Subcutaneous abdominal adipose tissue (tissue), 5 donors: Measurements from ENCODE around the gene PNPLA1.

Experiments
- H3K27ac ChIP-seq: one replicate; pipeline ENCODE4 v1.7.0; 2013; ENCODE audit warnings: low read depth, mild to moderate bottlenecking, inconsistent platforms, low read length, moderate library complexity
- H3K27me3 ChIP-seq, 5 donors: one replicate each; pipeline ENCODE4 v1.7.0; 2013; ENCODE audit warnings: low read length in 5 of 5, inconsistent platforms in 1 of 5; ENCODE audit not compliant: control insufficient read depth in 5 of 5, insufficient read depth in 4 of 5
- H3K36me3 ChIP-seq, 5 donors: one replicate each; pipeline ENCODE4 v1.7.0; 2013; ENCODE audit warnings: low read length in 5 of 5; ENCODE audit not compliant: control insufficient read depth in 5 of 5, insufficient read depth in 5 of 5
- H3K4me1 ChIP-seq, 5 donors: one replicate each; pipeline ENCODE4 v1.7.0; 2013; ENCODE audit warnings: low read length in 5 of 5, mild to moderate bottlenecking in 3 of 5, moderate library complexity in 1 of 5; ENCODE audit not compliant: control insufficient read depth in 5 of 5, insufficient read depth in 5 of 5
- H3K4me3 ChIP-seq, 5 donors: one replicate each; pipeline ENCODE4 v1.7.0; 2013; ENCODE audit warnings: low read length in 5 of 5, low read depth in 1 of 5
- H3K9ac ChIP-seq, 5 donors: one replicate each; pipeline ENCODE4 v1.7.0; 2013; ENCODE audit warnings: low read length in 5 of 5, mild to moderate bottlenecking in 4 of 5, moderate library complexity in 3 of 5
- H3K9me3 ChIP-seq, 5 donors: one replicate each; pipeline ENCODE4 v1.7.0; 2013; ENCODE audit warnings: low read length in 5 of 5; ENCODE audit not compliant: control insufficient read depth in 5 of 5
- donor health status: healthy.
- donor health status: healthy.
- donor health status: healthy.
- donor health status: healthy.
- donor health status: healthy.

Gene PNPLA1

GRCh38 chr6:36230371-36230770 is 39.5 kb upstream of the PNPLA1 start:
- no peak overlapping the region for H3K27ac ChIP-seq
- H3K36me3 ChIP-seq: peaks cover 19 to 85% (median 70%) of the 10 kb centered on the region in 5 donors
- H3K9me3 ChIP-seq: no peaks in the 10 kb centered on the region
- no peak overlapping the region for H3K9ac ChIP-seq
- no peaks in the 10 kb centered on the region for H3K27me3 ChIP-seq
- H3K4me3 ChIP-seq: no peak overlapping the region
- H3K4me1 ChIP-seq: no peaks in the 10 kb centered on the region

GRCh38 chr6:36232172-36232571 is 37.7 kb upstream of the PNPLA1 start:
- H3K27me3 ChIP-seq: no peaks in the 10 kb centered on the region
- H3K4me1 ChIP-seq: no peaks in the 10 kb centered on the region
- H3K4me3 ChIP-seq: no peak overlapping the region
- no peak overlapping the region for H3K9ac ChIP-seq
- H3K27ac ChIP-seq: no peak overlapping the region
- no peaks in the 10 kb centered on the region for H3K9me3 ChIP-seq
- H3K36me3 ChIP-seq: peaks cover 11 to 71% (median 60%) of the 10 kb centered on the region in 5 donors

- Histone ChIP-seq H3K27me3 (no peaks in the 10 kb centered on the region), H3K9ac (no peak overlapping the region), H3K36me3 (peaks cover 3 to 39% (median 30%) of the 10 kb centered on the region in 5 donors), H3K9me3 (no peaks in the 10 kb centered on the region), H3K27ac (no peak overlapping the region), H3K4me3 (no peak overlapping the region), H3K4me1 (no peaks in the 10 kb centered on the region)
Observed at GRCh38 chr6:36235309-36235708, 34.6 kb upstream of the PNPLA1 start.

- H3K9ac ChIP-seq: no peak overlapping the region
Observed at GRCh38 chr6:36235862-36236261, 34.0 kb upstream of the PNPLA1 start.

GRCh38 chr6:36239774-36240173 is 30.1 kb upstream of the PNPLA1 start:
- H3K4me3 ChIP-seq: no peak overlapping the region
- H3K9me3 ChIP-seq: no peaks in the 10 kb centered on the region
- peaks cover 0 to 2% (median 0%) of the 10 kb centered on the region in 5 donors for H3K27me3 ChIP-seq
- H3K36me3 ChIP-seq: peaks cover 0 to 2% (median 0%) of the 10 kb centered on the region in 5 donors
- H3K4me1 ChIP-seq: peaks cover 0 to 4% (median 0%) of the 10 kb centered on the region in 5 donors
- no peak overlapping the region for H3K27ac ChIP-seq
- H3K9ac ChIP-seq: no peak overlapping the region

More at GRCh38 chr6:36235862-36236261, 34.0 kb upstream of the PNPLA1 start:
- H3K4me3 ChIP-seq: no peak overlapping the region
- H3K4me1 ChIP-seq: no peaks in the 10 kb centered on the region
- H3K27me3 ChIP-seq: no peaks in the 10 kb centered on the region
- H3K9me3 ChIP-seq: no peaks in the 10 kb centered on the region
- no peak overlapping the region for H3K27ac ChIP-seq
- H3K36me3 ChIP-seq: peaks cover 3 to 34% (median 24%) of the 10 kb centered on the region in 5 donors

- Histone ChIP-seq H3K36me3 (no peaks in the 10 kb centered on the region), H3K4me3 (no peak overlapping the region), H3K27ac (no peak overlapping the region), H3K4me1 (peaks cover 0 to 4% (median 0%) of the 10 kb centered on the region in 5 donors), H3K9me3 (no peaks in the 10 kb centered on the region), H3K9ac (no peak overlapping the region), H3K27me3 (peaks cover 0 to 2% (median 0%) of the 10 kb centered on the region in 5 donors)
Observed at GRCh38 chr6:36241728-36242127, 28.1 kb upstream of the PNPLA1 start.

- Histone ChIP-seq H3K9me3 (no peaks in the 10 kb centered on the region), H3K4me3 (no peak overlapping the region), H3K36me3 (no peaks in the 10 kb centered on the region), H3K27me3 (peaks cover 0 to 2% (median 0%) of the 10 kb centered on the region in 5 donors), H3K9ac (no peak overlapping the region), H3K4me1 (peaks cover 0 to 4% (median 0%) of the 10 kb centered on the region in 5 donors), H3K27ac (no peak overlapping the region)
Observed at GRCh38 chr6:36242161-36242560, 27.7 kb upstream of the PNPLA1 start.

- Histone ChIP-seq H3K36me3 (no peaks in the 10 kb centered on the region), H3K9me3 (no peaks in the 10 kb centered on the region), H3K4me3 (no peak overlapping the region), H3K27me3 (peaks cover 0 to 2% (median 0%) of the 10 kb centered on the region in 5 donors), H3K9ac (no peak overlapping the region), H3K27ac (no peak overlapping the region), H3K4me1 (peaks cover 0 to 8% (median 0%) of the 10 kb centered on the region in 5 donors)
Observed at GRCh38 chr6:36242626-36243025, 27.2 kb upstream of the PNPLA1 start.

- Histone ChIP-seq H3K27ac (no peak overlapping the region), H3K27me3 (peaks cover 0 to 2% (median 0%) of the 10 kb centered on the region in 5 donors), H3K4me3 (no peak overlapping the region), H3K9ac (no peak overlapping the region), H3K9me3 (no peaks in the 10 kb centered on the region), H3K36me3 (no peaks in the 10 kb centered on the region), H3K4me1 (peaks cover 0 to 11% (median under 1%) of the 10 kb centered on the region in 5 donors)
Observed at GRCh38 chr6:36243562-36244212, 26.2 kb upstream of the PNPLA1 start.

- Histone ChIP-seq H3K4me1 (peaks cover 0 to 11% (median 2%) of the 10 kb centered on the region in 5 donors), H3K9ac (no peak overlapping the region), H3K27me3 (peaks cover 0 to 2% (median 0%) of the 10 kb centered on the region in 5 donors), H3K27ac (no peak overlapping the region), H3K4me3 (no peak overlapping the region), H3K36me3 (no peaks in the 10 kb centered on the region), H3K9me3 (no peaks in the 10 kb centered on the region)
Observed at GRCh38 chr6:36244641-36245280, 25.1 kb upstream of the PNPLA1 start.
